ENCODE data around the gene PLG. TPM values are rescaled to one million over a fixed set of nuclear protein-coding genes. Genes with fewer than 3 reads are reported as not detected.

PLG gene
- total RNA-seq, 1 experiment from 2014 or later, result not detected

Other genes starting within 250 kb of the PLG start
- not detected in 2 replicates for gene LPA, start 38.0 kb upstream of the PLG start, total RNA-seq (2014; rRNA removed; shearing (Covaris generic))

Measured in HT-29 (cell line).